ENCODE data around the gene PRAMEF12.
"Not testable (repeated sequence)": the region's sequence is repeated elsewhere in the genome, so short reads cannot be mapped to it uniquely, and the experiment has no call there.

Gene PRAMEF12

DNA sequence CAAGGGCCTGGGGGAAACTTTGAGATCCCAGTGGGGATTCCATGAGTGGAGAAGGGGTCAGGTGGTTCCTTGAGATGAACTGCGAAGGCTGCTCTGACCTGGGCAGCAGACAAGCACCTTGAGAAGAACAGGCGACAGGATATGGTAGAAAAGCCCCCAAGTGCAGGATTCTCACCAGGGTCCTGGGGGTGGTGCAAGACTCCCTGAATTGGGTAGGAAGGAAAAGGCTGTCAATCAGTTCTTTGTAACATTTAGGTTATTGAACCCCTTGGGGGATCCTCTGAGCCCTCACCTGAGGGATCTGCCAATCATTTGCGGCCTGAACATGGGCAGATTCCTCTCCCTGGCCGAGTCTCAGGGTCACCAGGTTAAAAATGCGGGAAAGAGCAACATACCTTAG, 2.4 kb upstream of the PRAMEF12 start:
- DNase-seq, result no peak

DNA sequence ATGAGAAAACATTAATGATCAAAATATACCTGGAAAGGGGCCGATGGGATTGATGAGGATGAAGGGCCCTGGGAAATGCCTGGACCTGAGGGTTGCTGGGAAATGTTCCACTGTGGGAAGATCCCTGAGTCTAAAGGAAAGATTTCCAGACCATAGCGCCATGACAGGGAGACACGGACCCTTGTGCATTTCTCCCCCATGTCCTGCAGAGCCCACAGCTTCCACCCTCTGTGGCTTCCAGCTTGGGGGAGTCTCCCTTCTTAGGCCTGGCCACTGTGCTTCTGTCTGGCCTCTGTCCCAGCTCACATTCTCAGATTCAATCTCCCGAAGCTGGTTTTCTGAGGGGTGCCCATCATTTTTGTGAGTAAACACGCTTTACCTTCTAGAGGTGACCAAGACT, 1.0 kb upstream of the PRAMEF12 start:
- no peak for DNase-seq

- DNase-seq, result no peak
Observed at GRCh38 chr1:12774801-12775345, 1.3 kb downstream of the PRAMEF12 start.

DNA sequence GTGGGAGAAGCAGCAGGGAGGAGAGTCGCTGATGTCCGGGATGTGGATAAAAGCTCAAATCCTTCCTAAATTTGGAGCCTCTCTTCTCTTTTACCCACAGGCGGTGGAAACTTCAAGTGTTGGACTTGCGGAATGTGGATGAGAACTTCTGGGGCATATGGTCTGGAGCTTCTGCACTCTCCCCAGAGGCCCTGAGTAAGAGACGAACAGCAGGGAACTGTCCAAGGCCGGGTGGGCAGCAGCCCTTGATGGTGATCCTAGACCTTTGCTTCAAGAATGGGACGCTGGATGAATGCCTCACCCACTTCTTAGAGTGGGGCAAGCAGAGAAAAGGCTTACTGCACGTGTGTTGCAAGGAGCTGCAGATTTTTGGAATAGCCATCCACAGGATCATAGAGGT, 1.9 kb downstream of the PRAMEF12 start:
- no peak for DNase-seq

GRCh38 chr1:12776801-12777557, 3.4 kb downstream of the PRAMEF12 start:
- no peak for DNase-seq

DNA sequence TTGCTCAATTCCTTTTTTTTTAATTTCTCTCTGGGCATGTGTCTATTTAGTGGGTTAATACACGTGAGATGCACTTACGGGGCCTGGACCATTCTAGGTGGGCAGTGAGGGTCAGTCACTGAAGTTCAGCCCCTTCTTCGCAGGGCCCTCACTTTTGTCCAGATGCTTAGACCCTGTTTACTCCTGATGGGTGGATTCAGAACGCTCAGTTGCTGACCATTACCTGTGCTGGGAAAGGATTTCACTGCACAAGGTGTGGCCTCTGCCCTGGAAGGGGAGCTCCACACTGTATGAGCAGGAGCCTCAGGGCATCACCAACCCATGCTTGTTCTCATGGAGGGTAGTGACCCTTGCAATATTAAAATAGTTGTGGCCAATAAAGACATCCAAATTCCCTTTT, 4.5 kb downstream of the PRAMEF12 start:
- DNase-seq, result no peak

- DNase-seq, result no peak
Observed at GRCh38 chr1:12778907-12779306, 5.4 kb downstream of the PRAMEF12 start.

DNA sequence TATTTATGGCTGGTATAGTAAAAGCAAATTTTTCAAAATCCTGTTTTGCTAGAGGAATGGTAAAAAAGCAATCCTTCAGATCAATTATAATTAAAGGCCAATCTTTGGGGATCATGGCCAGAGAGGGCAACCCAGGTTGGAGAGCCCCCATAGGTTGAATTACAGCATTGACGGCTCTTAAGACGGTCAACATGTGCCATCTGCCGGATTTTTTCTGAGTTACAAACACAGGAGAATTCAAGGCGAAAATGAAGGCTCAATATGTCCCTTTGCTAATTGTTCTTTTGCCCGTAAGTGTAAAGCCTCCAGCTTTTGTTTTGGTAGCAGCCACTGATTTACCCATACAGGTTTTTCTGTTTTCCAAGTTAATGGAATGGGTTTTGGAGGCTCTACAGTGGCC, 8.0 kb downstream of the PRAMEF12 start:
- DNase-seq, result not testable (repeated sequence)

GRCh38 chr1:12783783-12784182, 10.2 kb downstream of the PRAMEF12 start:
- DNase-seq, result not testable (repeated sequence)

GRCh38 chr1:12784729-12785128, 11.2 kb downstream of the PRAMEF12 start:
- DNase-seq, result not testable (repeated sequence)

DNA sequence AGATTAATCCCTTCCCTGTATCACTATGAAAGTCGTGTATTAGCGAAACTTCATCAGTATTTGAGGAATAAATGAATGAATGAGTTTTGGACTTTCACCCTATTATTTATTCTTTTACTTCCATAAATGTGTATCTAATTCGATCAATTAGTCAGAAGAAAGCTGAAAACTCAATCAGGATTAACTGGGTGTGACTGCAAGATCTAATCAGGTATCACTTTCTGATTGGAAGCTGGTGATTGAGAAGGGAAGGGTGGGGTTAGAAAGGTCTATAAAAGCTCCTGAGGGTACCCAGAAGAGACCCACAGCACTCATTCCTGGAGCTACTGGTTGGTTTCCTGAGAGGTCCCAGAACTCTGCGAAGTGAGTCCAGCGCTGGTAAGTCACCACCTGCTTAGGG, 17.6 kb downstream of the PRAMEF12 start, which contains the start of gene PRAMEF1:
TSS of gene PRAMEF1 (plus strand) at position 301 of the 400 bp plus-strand sequence. CDS start 1,831 bp downstream, outside the sequence.
- not testable (repeated sequence) for DNase-seq

GRCh38 chr1:12798911-12799310, 25.4 kb downstream of the PRAMEF12 start:
- DNase-seq, result no peak

GRCh38 chr1:12799730-12800129, 26.2 kb downstream of the PRAMEF12 start:
- DNase-seq, result no peak

- no peak for DNase-seq
Observed at GRCh38 chr1:12809933-12810332, 36.4 kb downstream of the PRAMEF12 start.

- no peak for DNase-seq
Observed at GRCh38 chr1:12810691-12811408, 37.3 kb downstream of the PRAMEF12 start.

- DNase-seq, result no peak
Observed at GRCh38 chr1:12811409-12811784, 37.9 kb downstream of the PRAMEF12 start.

DNA sequence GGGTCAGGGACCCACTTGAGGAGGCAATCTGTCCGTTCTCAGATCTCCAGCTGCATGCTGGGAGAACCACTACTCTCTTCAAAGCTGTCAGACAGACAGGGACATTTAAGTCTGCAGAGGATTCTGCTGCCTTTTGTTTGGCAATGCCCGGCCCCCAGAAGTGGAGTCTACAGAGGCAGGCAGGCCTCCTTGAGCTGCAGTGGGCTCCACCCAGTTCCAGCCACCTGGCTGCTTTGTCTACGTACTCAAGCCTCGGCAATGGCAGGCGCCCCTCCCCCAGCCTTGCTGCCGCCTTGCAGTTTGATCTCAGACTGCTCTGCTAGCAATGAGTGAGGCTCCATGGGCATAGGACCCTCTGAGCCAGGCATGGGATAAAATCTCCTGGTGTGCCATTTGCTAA, 45.5 kb downstream of the PRAMEF12 start:
- DNase-seq, result not testable (repeated sequence)
